K562 (cell line): ENCODE data around the gene F2RL2. TPM values are rescaled to one million over a fixed set of nuclear protein-coding genes. Genes with fewer than 3 reads are reported as not detected.

ENCODE experiments used
- ARHGAP35 ChIP-seq: fragments of 450-650 bp; IDR thresholded peaks from 2 replicates; pipeline ENCODE4 v1.6.1; 2018; ENCODE audit not compliant: partially characterized antibody
- ARID3A ChIP-seq: IDR thresholded peaks from 2 replicates; pipeline ENCODE4 v1.6.1; 2012; ENCODE audit warnings: low read depth, low read length, improper control_type of control experiment, borderline replicate concordance
- DEAF1 ChIP-seq: fragments of 450-650 bp; formaldehyde crosslinking; IDR thresholded peaks from 2 replicates; pipeline ENCODE4 v1.4.0; 2020; ENCODE audit warnings: mild to moderate bottlenecking, moderate library complexity
- DPF2 ChIP-seq: fragments of 450-650 bp; IDR thresholded peaks from 2 replicates; pipeline ENCODE4 v1.6.1; 2016
- ETV6 ChIP-seq, 3 experiments: fragments of 150-350 bp in 1 of 3; sonication (generic) in 1 of 3; formaldehyde crosslinking in 1 of 3; IDR thresholded peaks; 2 replicates each; pipeline versions ENCODE4 v1.6.1 to v1.8.0; 2014 to 2022; ENCODE audit warnings: borderline replicate concordance in 2 of 3, low read depth in 2 of 3, antibody characterized with exemption in 1 of 3, low read length in 1 of 3, mild to moderate bottlenecking in 1 of 3, missing genetic modification reagents in 1 of 3
- FOXA3 ChIP-seq, 2 experiments: fragments of 450-650 bp in 1 of 2; sonication (generic) in 1 of 2; formaldehyde crosslinking; IDR thresholded peaks in 1 of 2; conservative IDR thresholded peaks in 1 of 2; 2 replicates each; pipeline versions ENCODE4 v1.4.0 to v1.8.0; 2020 to 2022; ENCODE audit warnings: mild to moderate bottlenecking in 2 of 2, missing genetic modification reagents in 1 of 2
- MYC ChIP-seq, 2 experiments: fragments of 250-450 bp in 1 of 2; sonication (Bioruptor Pico) in 1 of 2; IDR thresholded peaks; 2 replicates each; pipeline versions ENCODE4 v1.5.1 to v1.6.1; 2012 to 2021; ENCODE audit warnings: low read depth in 2 of 2, borderline replicate concordance in 1 of 2, improper control_type of control experiment in 1 of 2, low read length in 1 of 2, mild to moderate bottlenecking in 1 of 2, moderate library complexity in 1 of 2
- RAD21 ChIP-seq, 2 experiments: fragments of 250-450 bp in 1 of 2; fragments of 450-650 bp in 1 of 2; sonication (Bioruptor Pico) in 1 of 2; formaldehyde crosslinking in 1 of 2; IDR thresholded peaks in 1 of 2; conservative IDR thresholded peaks in 1 of 2; 2 replicates each; pipeline versions ENCODE4 v1.4.0 to v1.8.0; 2020 to 2022; ENCODE audit warnings: mild to moderate bottlenecking in 2 of 2, moderate library complexity in 1 of 2
- REST ChIP-seq, 2 experiments: fragments of 450-650 bp; formaldehyde crosslinking in 1 of 2; IDR thresholded peaks; 2 replicates each; pipeline versions ENCODE4 v1.4.0 to v1.6.1; 2014 to 2020; ENCODE audit warnings: mild to moderate bottlenecking in 2 of 2, borderline replicate concordance in 1 of 2, low read depth in 1 of 2
- ZNF133 ChIP-seq: fragments of 250-450 bp; sonication (Bioruptor Pico); IDR thresholded peaks from 2 replicates; pipeline ENCODE4 v1.4.0; 2020; ENCODE audit warnings: mild to moderate bottlenecking
- ZNF23 ChIP-seq: fragments of 250-450 bp; sonication (Bioruptor Pico); IDR thresholded peaks from 2 replicates; pipeline ENCODE4 v1.4.0; 2020; ENCODE audit warnings: mild to moderate bottlenecking
- polyA plus RNA-seq, 8 experiments: library from polyadenylated mRNA; depleted of rRNA in 4 of 8; stranded (reverse) in 5 of 8; unstranded in 3 of 8; fragments of >200 nt; fragmentation: Nextera tagmentation in 2 of 8; fragmentation: Illumina TruSeq in 1 of 8; extraction: Ambion mirVana in 2 of 8; extraction: Trizol in 1 of 8; gene quantifications; 2 replicates each; pipeline versions ENCODE4 v1.2.1 to v1.2.3, GENCODE V29; 2011 to 2014; ENCODE audit warnings: inconsistent platforms in 1 of 8, missing spikeins in 1 of 8
- total RNA-seq, 7 experiments: library from RNA; depleted of rRNA in 6 of 7; stranded (reverse); fragments of >200 nt in 6 of 7; fragmentation: Illumina TruSeq in 2 of 7; extraction: Trizol in 2 of 7; gene quantifications; 2 replicates each; pipeline versions ENCODE4 v1.2.1 to v1.2.3, GENCODE V29; 2011 to 2021; ENCODE audit warnings: low replicate concordance in 1 of 7

The F2RL2 gene
- total and polyA plus RNA-seq, 9 of the 15 experiments (the other 6 are each of a cell fraction or from before 2014, with no cell fraction given) = 0.03 to 0.12 (median 0.06) TPM; not detected in 3

- TF ChIP-seq REST (IDR thresholded peaks at IDR 0.05; ENCODE audit: borderline replicate concordance) (peak; percentile 27; the same call in 1 of the 2 replicates), REST (CRISPR knock-in tag; IDR thresholded peaks at IDR 0.05; ENCODE audit: low read depth) (no peak), RAD21 (CRISPR knock-in tag; conservative IDR thresholded peaks at IDR 0.05 in 1 of 2, IDR thresholded peaks at IDR 0.05 in 1 of 2) (peak; percentile 45 to 72), DPF2 (0 out of 2 replicates have a peak, but pooled peaks have one; percentile 28), MYC (IDR thresholded peaks at IDR 0.05; ENCODE audit: low read depth, low read length) (no peak), MYC (CRISPR knock-in tag; IDR thresholded peaks at IDR 0.05; ENCODE audit: borderline replicate concordance, low read depth) (no peak), ARID3A (peak; percentile 69; the same call in 1 of the 2 replicates), DEAF1 (0 out of 2 replicates have a peak, but pooled peaks have one; percentile 19), ARHGAP35 (no peak), ZNF23 (no peak), FOXA3 (CRISPR knock-in tag; conservative IDR thresholded peaks at IDR 0.05 in 1 of 2, IDR thresholded peaks at IDR 0.05 in 1 of 2) (peak in 1 of 2 experiments; percentile 70; a peak in 2 of 4 replicates), ZNF133 (CRISPR knock-in tag) (no peak), ETV6 (IDR thresholded peaks at IDR 0.05; ENCODE audit: borderline replicate concordance in 1 of 2, low read depth in 2 of 2, low read length in 1 of 2) (no peak), ETV6 (CRISPR knock-in tag; IDR thresholded peaks at IDR 0.05; ENCODE audit: borderline replicate concordance) (no peak)
Observed at GRCh38 chr5:76583163-76584047, 39.8 kb downstream of the F2RL2 start (continued).
